ENCODE results near the gene DLL1.

DNA sequence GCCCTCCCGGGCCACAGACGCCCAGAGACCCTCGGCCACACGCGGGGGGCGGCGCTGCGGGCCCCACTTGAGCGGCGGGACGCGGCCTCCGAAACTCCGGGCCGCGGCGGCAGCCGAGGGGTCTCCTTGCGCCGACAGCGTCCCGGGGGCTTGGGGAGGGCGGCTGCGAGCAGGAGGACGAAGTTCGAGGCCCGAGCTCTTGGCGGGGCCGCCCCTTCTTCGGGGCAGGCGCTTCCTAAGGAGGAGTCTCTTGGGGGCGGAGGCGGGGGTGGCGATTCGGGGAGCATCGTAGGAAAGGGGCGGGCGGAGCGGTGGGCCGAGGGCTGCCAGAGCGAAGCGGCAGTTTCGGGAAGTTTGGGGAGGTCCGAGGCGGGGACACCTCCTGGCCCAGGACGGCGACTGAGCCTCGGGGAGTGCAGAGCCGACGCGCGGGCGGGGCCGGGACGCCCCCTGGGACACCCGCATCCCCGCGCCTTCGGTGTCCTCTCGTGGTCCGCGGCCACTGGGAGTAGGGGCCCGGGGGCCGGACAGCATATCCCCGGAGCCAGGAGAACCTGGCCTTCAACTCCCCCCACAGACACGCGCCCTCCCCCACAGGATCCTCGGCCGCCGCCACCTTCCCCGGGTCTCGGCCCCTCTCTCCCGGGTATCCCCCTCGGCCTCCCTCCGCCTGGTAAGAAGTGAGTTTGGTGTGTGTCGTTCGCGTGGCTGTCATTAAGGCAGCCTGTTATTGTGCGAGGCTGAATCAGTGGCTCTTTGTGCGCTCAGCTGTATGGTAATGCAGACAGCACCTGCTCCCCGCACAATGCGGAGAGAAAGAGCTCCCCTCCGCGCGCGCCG is 613 bp upstream of the DLL1 start:
- TF ChIP-seq, protein P1, sequence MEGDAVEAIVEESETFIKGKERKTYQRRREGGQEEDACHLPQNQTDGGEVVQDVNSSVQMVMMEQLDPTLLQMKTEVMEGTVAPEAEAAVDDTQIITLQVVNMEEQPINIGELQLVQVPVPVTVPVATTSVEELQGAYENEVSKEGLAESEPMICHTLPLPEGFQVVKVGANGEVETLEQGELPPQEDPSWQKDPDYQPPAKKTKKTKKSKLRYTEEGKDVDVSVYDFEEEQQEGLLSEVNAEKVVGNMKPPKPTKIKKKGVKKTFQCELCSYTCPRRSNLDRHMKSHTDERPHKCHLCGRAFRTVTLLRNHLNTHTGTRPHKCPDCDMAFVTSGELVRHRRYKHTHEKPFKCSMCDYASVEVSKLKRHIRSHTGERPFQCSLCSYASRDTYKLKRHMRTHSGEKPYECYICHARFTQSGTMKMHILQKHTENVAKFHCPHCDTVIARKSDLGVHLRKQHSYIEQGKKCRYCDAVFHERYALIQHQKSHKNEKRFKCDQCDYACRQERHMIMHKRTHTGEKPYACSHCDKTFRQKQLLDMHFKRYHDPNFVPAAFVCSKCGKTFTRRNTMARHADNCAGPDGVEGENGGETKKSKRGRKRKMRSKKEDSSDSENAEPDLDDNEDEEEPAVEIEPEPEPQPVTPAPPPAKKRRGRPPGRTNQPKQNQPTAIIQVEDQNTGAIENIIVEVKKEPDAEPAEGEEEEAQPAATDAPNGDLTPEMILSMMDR (IDR thresholded peaks at IDR 0.05; ENCODE audit: borderline replicate concordance, extremely low read depth, low read length, poor library complexity, severe bottlenecking) = no peak
- TF ChIP-seq EZH2 (IDR thresholded peaks at IDR 0.05; ENCODE audit: borderline replicate concordance, low read depth, low read length, severe bottlenecking) = peak; percentile 91

Data from DND-41 (cell line).